Renal cortex interstitium (tissue), 11 donors: ENCODE results near the gene OR5H15. TPM values are rescaled to one million over a fixed set of nuclear protein-coding genes. Genes with fewer than 3 reads are reported as not detected.

Source experiments
- DNase-seq, 11 donors: peaks; one replicate each; pipeline ENCODE4 v3.0.0-alpha.2; 2013; ENCODE audit warnings: low read depth in 9 of 11, low spot score in 4 of 11; ENCODE audit errors: extremely low read depth in 1 of 11
- polyA plus RNA-seq, 3 donors: library from polyadenylated mRNA; unstranded; fragments of 120-200 nt; gene quantifications; one replicate each; pipeline ENCODE4 v1.2.1, GENCODE V29; 2013; ENCODE audit not compliant: insufficient read length in 3 of 3

The OR5H15 gene
- polyA plus RNA-seq, 3 donors, result not detected

DNA sequence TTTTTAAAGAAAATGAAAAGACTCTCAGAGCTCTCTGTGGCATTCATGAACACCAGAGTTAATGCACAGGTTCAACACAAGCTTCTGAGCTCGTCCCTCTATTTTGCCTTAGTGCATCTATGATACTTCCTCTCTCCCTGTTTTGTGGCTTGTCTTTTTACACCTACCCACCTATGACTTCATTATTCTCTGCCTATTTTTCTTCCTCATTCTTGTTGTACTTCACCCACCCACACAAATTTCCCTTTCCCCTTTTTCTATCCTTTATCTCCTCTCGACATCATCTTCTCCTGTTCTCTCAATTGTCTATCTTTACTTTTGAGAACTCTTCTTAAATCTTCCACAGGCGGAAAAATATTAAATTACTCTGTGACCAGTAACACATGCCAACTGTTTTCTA lies 48.6 kb downstream of the OR5H15 start:
- no peak for DNase-seq

Other genes starting within 250 kb of the OR5H15 start
- gene RIOX2, start 194.3 kb upstream of the OR5H15 start, polyA plus RNA-seq, result 10 to 100 TPM; 31.8 to 41.6 (median 33.2) TPM
- gene GABRR3, start 131.4 kb upstream of the OR5H15 start, polyA plus RNA-seq, result under 1 TPM; 0.03 to 0.09 (median 0.03) TPM
- not detected for gene OR5AC2, start 79.5 kb upstream of the OR5H15 start, polyA plus RNA-seq
- gene OR5H1, start 36.0 kb upstream of the OR5H15 start, polyA plus RNA-seq, result under 1 TPM in 1 of 3 donors, not detected in 2; 0.05 TPM
- not detected for gene OR5H14, start 19.2 kb upstream of the OR5H15 start, polyA plus RNA-seq
- not detected for gene OR5H6, start 97.5 kb downstream of the OR5H15 start, polyA plus RNA-seq
- not detected for gene OR5H2, start 115.8 kb downstream of the OR5H15 start, polyA plus RNA-seq
- not detected for gene OR5K4, start 187.2 kb downstream of the OR5H15 start, polyA plus RNA-seq
- not detected for gene OR5K3, start 224.0 kb downstream of the OR5H15 start, polyA plus RNA-seq